Measurements from ENCODE around the gene EFNA2. TPM values are rescaled to one million over a fixed set of nuclear protein-coding genes. Genes with fewer than 3 reads are reported as not detected.
A peak's percentile ranks its signal among the peaks of the same experiment; 100 is the strongest.

Gene EFNA2
- polyA plus RNA-seq, 2 of the 4 experiments (the other 2 are of a cell fraction), result 0.16 to 1.3 TPM

DNA sequence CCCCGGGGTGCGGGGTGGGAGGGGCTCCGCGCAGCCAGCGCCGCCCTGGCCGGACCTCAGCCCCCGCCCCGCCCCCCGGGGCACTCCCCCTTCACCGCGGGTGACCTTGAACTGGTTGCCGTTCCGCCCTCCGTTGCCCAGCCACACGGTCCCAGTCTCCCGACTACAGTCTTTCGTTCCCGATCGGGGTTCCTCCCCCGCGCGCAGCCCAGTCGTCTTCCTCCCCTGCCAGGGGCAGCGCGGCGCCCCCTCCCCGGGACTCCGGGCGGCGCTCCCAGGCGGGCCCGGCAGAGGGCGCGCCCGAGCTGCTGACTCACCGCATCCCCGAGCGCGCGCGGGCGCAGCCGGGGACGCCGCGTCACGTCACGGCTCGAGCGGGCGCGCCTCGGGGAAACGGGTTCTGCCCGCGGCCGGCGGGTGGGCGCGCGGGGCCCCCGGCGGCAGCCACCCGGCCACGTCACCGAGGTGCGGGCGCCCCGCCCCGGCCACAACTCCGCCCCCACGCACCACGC lies 36.8 kb upstream of the EFNA2 start:
- Histone ChIP-seq H3K4me3 (peak overlapping the region; percentile 97), H3K4me1 (peaks cover 40% of the 10 kb centered on the region), H3K4me2 (peak overlapping the region; percentile 84), H3K9me3 (no peaks in the 10 kb centered on the region), H3K27ac (peak overlapping the region; percentile 93 to 100)
- ChIA-PET POLR2A (interaction anchor here (1.0 kb wide), 2 partner anchors 17 to 20 kb away, joined by 4 to 14 read pairs; no protein-coding TSS in a partner anchor), CTCF (interaction anchor here (1.0 kb wide), 1 partner anchor 18 kb away, joined by 8 read pairs; no protein-coding TSS in a partner anchor)
- FAIRE-seq (no peak), ATAC-seq (peak; percentile 6 to 8), DNase-seq (ENCODE audit: low read depth in 1 of 2, low spot score in 1 of 2) (peak in 1 of 2 experiments; percentile 84)
- no CpG with 5 or more reads among the region's 74 CpGs for WGBS (ENCODE audit: missing lambda C conversion rate)
- TF ChIP-seq, protein P1, sequence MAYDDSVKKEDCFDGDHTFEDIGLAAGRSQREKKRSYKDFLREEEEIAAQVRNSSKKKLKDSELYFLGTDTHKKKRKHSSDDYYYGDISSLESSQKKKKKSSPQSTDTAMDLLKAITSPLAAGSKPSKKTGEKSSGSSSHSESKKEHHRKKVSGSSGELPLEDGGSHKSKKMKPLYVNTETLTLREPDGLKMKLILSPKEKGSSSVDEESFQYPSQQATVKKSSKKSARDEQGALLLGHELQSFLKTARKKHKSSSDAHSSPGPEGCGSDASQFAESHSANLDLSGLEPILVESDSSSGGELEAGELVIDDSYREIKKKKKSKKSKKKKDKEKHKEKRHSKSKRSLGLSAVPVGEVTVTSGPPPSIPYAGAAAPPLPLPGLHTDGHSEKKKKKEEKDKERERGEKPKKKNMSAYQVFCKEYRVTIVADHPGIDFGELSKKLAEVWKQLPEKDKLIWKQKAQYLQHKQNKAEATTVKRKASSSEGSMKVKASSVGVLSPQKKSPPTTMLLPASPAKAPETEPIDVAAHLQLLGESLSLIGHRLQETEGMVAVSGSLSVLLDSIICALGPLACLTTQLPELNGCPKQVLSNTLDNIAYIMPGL (CRISPR knock-in tag; IDR thresholded peaks at IDR 0.05; ENCODE audit: borderline replicate concordance), result no peak
- TF ChIP-seq RAD21 (conservative IDR thresholded peaks at IDR 0.05 in 1 of 2, IDR thresholded peaks at IDR 0.05 in 1 of 2) (peak in 1 of 2 experiments; percentile 46; a peak in 2 of 5 replicates), SMC3 (IDR thresholded peaks at IDR 0.05) (peak; percentile 37; the same call in 2 of the 3 replicates), RCOR1 (IDR thresholded peaks at IDR 0.05; ENCODE audit: low read depth, low read length) (no peak), EHF (CRISPR knock-in tag; IDR thresholded peaks at IDR 0.05) (no peak), HOXA7 (CRISPR knock-in tag; IDR thresholded peaks at IDR 0.05) (no peak), JUN (IDR thresholded peaks at IDR 0.05) (peak; percentile 13 to 14; a peak in 3 of 5 replicates), MYC (IDR thresholded peaks at IDR 0.05; ENCODE audit: borderline replicate concordance, low read length) (no peak), HEYL (CRISPR knock-in tag; IDR thresholded peaks at IDR 0.05) (no peak), TFCP2L1 (CRISPR knock-in tag; IDR thresholded peaks at IDR 0.05) (0 out of 2 replicates have a peak, but pooled peaks have one; percentile 55), PHF8 (IDR thresholded peaks at IDR 0.05; ENCODE audit: borderline replicate concordance, low read depth) (no peak), KDM1A (IDR thresholded peaks at IDR 0.05; ENCODE audit: low read depth) (no peak), CEBPB (IDR thresholded peaks at IDR 0.05) (no peak), FOSL2 (IDR thresholded peaks at IDR 0.05) (peak; percentile 29; the same call in 1 of the 2 replicates), FOSL2 (CRISPR knock-in tag; IDR thresholded peaks at IDR 0.05) (peak; percentile 95), FOXS1 (CRISPR knock-in tag; IDR thresholded peaks at IDR 0.05) (no peak), HOXB13 (CRISPR knock-in tag; IDR thresholded peaks at IDR 0.05; ENCODE audit: low read depth) (no peak), RFX5 (IDR thresholded peaks at IDR 0.05) (no peak), ZNF302 (CRISPR knock-in tag; IDR thresholded peaks at IDR 0.05) (no peak), MAFK (IDR thresholded peaks at IDR 0.05; ENCODE audit: partially characterized antibody) (no peak), JUNB (IDR thresholded peaks at IDR 0.05) (0 out of 2 replicates have a peak, but pooled peaks have one; percentile 12), RNF2 (IDR thresholded peaks at IDR 0.05; ENCODE audit: borderline replicate concordance, low read depth) (no peak), CBX8 (IDR thresholded peaks at IDR 0.05) (no peak)
- TF ChIP-seq, protein P2, sequence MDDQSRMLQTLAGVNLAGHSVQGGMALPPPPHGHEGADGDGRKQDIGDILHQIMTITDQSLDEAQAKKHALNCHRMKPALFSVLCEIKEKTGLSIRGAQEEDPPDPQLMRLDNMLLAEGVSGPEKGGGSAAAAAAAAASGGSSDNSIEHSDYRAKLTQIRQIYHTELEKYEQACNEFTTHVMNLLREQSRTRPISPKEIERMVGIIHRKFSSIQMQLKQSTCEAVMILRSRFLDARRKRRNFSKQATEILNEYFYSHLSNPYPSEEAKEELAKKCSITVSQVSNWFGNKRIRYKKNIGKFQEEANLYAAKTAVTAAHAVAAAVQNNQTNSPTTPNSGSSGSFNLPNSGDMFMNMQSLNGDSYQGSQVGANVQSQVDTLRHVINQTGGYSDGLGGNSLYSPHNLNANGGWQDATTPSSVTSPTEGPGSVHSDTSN (IDR thresholded peaks at IDR 0.05), result no peak
- TF ChIP-seq, protein P3, sequence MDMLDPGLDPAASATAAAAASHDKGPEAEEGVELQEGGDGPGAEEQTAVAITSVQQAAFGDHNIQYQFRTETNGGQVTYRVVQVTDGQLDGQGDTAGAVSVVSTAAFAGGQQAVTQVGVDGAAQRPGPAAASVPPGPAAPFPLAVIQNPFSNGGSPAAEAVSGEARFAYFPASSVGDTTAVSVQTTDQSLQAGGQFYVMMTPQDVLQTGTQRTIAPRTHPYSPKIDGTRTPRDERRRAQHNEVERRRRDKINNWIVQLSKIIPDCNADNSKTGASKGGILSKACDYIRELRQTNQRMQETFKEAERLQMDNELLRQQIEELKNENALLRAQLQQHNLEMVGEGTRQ (IDR thresholded peaks at IDR 0.05), result no peak
- TF ChIP-seq, protein P4, sequence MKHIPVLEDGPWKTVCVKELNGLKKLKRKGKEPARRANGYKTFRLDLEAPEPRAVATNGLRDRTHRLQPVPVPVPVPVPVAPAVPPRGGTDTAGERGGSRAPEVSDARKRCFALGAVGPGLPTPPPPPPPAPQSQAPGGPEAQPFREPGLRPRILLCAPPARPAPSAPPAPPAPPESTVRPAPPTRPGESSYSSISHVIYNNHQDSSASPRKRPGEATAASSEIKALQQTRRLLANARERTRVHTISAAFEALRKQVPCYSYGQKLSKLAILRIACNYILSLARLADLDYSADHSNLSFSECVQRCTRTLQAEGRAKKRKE (CRISPR knock-in tag; IDR thresholded peaks at IDR 0.05; ENCODE audit: low read depth), result 0 out of 2 replicates have a peak, but pooled peaks have one; percentile 4
- TF ChIP-seq, protein P5, sequence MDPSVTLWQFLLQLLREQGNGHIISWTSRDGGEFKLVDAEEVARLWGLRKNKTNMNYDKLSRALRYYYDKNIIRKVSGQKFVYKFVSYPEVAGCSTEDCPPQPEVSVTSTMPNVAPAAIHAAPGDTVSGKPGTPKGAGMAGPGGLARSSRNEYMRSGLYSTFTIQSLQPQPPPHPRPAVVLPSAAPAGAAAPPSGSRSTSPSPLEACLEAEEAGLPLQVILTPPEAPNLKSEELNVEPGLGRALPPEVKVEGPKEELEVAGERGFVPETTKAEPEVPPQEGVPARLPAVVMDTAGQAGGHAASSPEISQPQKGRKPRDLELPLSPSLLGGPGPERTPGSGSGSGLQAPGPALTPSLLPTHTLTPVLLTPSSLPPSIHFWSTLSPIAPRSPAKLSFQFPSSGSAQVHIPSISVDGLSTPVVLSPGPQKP (IDR thresholded peaks at IDR 0.05; ENCODE audit: low read depth, low read length), result no peak
- TF ChIP-seq, protein P6, sequence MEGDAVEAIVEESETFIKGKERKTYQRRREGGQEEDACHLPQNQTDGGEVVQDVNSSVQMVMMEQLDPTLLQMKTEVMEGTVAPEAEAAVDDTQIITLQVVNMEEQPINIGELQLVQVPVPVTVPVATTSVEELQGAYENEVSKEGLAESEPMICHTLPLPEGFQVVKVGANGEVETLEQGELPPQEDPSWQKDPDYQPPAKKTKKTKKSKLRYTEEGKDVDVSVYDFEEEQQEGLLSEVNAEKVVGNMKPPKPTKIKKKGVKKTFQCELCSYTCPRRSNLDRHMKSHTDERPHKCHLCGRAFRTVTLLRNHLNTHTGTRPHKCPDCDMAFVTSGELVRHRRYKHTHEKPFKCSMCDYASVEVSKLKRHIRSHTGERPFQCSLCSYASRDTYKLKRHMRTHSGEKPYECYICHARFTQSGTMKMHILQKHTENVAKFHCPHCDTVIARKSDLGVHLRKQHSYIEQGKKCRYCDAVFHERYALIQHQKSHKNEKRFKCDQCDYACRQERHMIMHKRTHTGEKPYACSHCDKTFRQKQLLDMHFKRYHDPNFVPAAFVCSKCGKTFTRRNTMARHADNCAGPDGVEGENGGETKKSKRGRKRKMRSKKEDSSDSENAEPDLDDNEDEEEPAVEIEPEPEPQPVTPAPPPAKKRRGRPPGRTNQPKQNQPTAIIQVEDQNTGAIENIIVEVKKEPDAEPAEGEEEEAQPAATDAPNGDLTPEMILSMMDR (IDR thresholded peaks at IDR 0.05), result peak; percentile 73
- TF ChIP-seq, protein P7, sequence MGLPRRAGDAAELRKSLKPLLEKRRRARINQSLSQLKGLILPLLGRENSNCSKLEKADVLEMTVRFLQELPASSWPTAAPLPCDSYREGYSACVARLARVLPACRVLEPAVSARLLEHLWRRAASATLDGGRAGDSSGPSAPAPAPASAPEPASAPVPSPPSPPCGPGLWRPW (IDR thresholded peaks at IDR 0.05), result no peak

All from A549 (cell line).